ENCODE data around the gene ADD2.

Gene ADD2

GRCh38 chr2:70697603-70698383, 70.2 kb downstream of the ADD2 start:
- no peaks in the 10 kb centered on the region for H3K36me3 ChIP-seq (ENCODE audit: low read depth)
- no peak for DNase-seq (ENCODE audit: low spot score)

GRCh38 chr2:70696142-70696541, 71.9 kb downstream of the ADD2 start:
- TF ChIP-seq CTCF (IDR thresholded peaks at IDR 0.05; ENCODE audit: poor library complexity, severe bottlenecking) = no peak
- no peaks in the 10 kb centered on the region for H3K4me1 ChIP-seq (ENCODE audit: insufficient read depth, poor library complexity, severe bottlenecking)
- peaks cover 22% of the 10 kb centered on the region for H3K27me3 ChIP-seq (ENCODE audit: insufficient read depth, poor library complexity, severe bottlenecking)
- no peak for ATAC-seq (ENCODE audit: low read depth)
- no peak for DNase-seq (ENCODE audit: low spot score)
- H3K4me3 ChIP-seq (ENCODE audit: severe bottlenecking) = no peak overlapping the region
- H3K36me3 ChIP-seq (ENCODE audit: low read depth) = no peaks in the 10 kb centered on the region
- H3K27ac ChIP-seq (ENCODE audit: poor library complexity, severe bottlenecking) = no peak overlapping the region
- no peaks in the 10 kb centered on the region for H3K9me3 ChIP-seq (ENCODE audit: severe bottlenecking)

More at GRCh38 chr2:70697603-70698383, 70.2 kb downstream of the ADD2 start:
- H3K27me3 ChIP-seq (ENCODE audit: insufficient read depth, poor library complexity, severe bottlenecking) = peaks cover 22% of the 10 kb centered on the region
- no peak overlapping the region for H3K4me3 ChIP-seq (ENCODE audit: severe bottlenecking)
- H3K27ac ChIP-seq (ENCODE audit: poor library complexity, severe bottlenecking) = no peak overlapping the region
- no peak for ATAC-seq (ENCODE audit: low read depth)
- TF ChIP-seq CTCF (IDR thresholded peaks at IDR 0.05; ENCODE audit: poor library complexity, severe bottlenecking) = no peak
- no peaks in the 10 kb centered on the region for H3K9me3 ChIP-seq (ENCODE audit: severe bottlenecking)
- no peaks in the 10 kb centered on the region for H3K4me1 ChIP-seq (ENCODE audit: insufficient read depth, poor library complexity, severe bottlenecking)

- H3K4me3 ChIP-seq (ENCODE audit: severe bottlenecking) = no peak overlapping the region
- DNase-seq (ENCODE audit: low spot score) (no peak), ATAC-seq (ENCODE audit: low read depth) (no peak)
- H3K36me3 ChIP-seq (ENCODE audit: low read depth) = no peaks in the 10 kb centered on the region
- H3K27ac ChIP-seq (ENCODE audit: poor library complexity, severe bottlenecking) = no peak overlapping the region
- TF ChIP-seq CTCF (IDR thresholded peaks at IDR 0.05; ENCODE audit: poor library complexity, severe bottlenecking) = no peak
- H3K27me3 ChIP-seq (ENCODE audit: insufficient read depth, poor library complexity, severe bottlenecking) = no peaks in the 10 kb centered on the region
- no peaks in the 10 kb centered on the region for H3K4me1 ChIP-seq (ENCODE audit: insufficient read depth, poor library complexity, severe bottlenecking)
- H3K9me3 ChIP-seq (ENCODE audit: severe bottlenecking) = no peaks in the 10 kb centered on the region
These were observed 75.7 kb downstream of the ADD2 start for GRCh38 chr2:70692256-70692655.

- ATAC-seq (ENCODE audit: low read depth) (no peak), DNase-seq (ENCODE audit: low spot score) (no peak)
- Histone ChIP-seq H3K4me3 (ENCODE audit: severe bottlenecking) (no peak overlapping the region), H3K27me3 (ENCODE audit: insufficient read depth, poor library complexity, severe bottlenecking) (no peaks in the 10 kb centered on the region), H3K27ac (ENCODE audit: poor library complexity, severe bottlenecking) (no peak overlapping the region), H3K9me3 (ENCODE audit: severe bottlenecking) (no peaks in the 10 kb centered on the region), H3K4me1 (ENCODE audit: insufficient read depth, poor library complexity, severe bottlenecking) (no peaks in the 10 kb centered on the region), H3K36me3 (ENCODE audit: low read depth) (no peaks in the 10 kb centered on the region)
- no peak for TF ChIP-seq CTCF (IDR thresholded peaks at IDR 0.05; ENCODE audit: poor library complexity, severe bottlenecking)
These were observed 76.4 kb downstream of the ADD2 start for GRCh38 chr2:70691497-70692140.

- Histone ChIP-seq H3K4me1 (ENCODE audit: insufficient read depth, poor library complexity, severe bottlenecking) (no peaks in the 10 kb centered on the region), H3K4me3 (ENCODE audit: severe bottlenecking) (no peak overlapping the region), H3K36me3 (ENCODE audit: low read depth) (no peaks in the 10 kb centered on the region), H3K27ac (ENCODE audit: poor library complexity, severe bottlenecking) (no peak overlapping the region), H3K27me3 (ENCODE audit: insufficient read depth, poor library complexity, severe bottlenecking) (no peaks in the 10 kb centered on the region), H3K9me3 (ENCODE audit: severe bottlenecking) (no peaks in the 10 kb centered on the region)
- TF ChIP-seq CTCF (IDR thresholded peaks at IDR 0.05; ENCODE audit: poor library complexity, severe bottlenecking) = no peak
- DNase-seq (ENCODE audit: low spot score) (no peak), ATAC-seq (ENCODE audit: low read depth) (no peak)
These were observed 77.2 kb downstream of the ADD2 start for GRCh38 chr2:70690846-70691245.
